ENCODE results near the gene PRRC2B.

DNA sequence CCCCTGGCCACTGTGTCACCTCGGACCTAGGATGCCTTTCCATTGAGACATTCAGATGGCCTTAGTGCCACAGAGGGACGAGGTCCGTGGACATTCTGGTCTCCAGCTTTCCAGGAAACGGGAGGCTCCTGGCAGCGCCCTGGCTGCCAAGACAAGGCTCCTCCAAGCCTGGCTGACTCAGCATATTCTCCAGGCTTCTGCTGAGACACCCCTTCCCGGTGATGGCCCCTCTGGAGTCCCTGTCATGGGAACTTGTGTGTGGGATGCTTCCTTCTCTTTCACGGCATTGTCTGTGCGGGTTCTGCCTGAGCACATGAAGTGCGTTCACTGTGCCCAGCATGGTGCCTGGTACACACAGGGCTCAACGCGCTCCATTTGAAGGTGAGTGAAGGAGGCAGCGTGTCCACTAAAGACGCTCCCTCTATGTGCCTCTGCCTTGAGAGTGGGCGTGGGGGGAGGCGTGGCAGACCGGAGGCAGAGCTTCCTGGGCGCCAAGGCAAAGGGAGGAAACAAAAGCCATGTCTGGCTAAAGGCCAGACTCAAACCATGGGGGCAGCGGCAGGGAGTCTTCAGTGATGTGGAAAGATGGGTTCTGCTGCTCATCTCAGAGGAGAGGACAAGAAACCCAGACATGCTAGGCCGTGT lies 46.4 kb upstream of the PRRC2B start:
- TF ChIP-seq, protein P1, sequence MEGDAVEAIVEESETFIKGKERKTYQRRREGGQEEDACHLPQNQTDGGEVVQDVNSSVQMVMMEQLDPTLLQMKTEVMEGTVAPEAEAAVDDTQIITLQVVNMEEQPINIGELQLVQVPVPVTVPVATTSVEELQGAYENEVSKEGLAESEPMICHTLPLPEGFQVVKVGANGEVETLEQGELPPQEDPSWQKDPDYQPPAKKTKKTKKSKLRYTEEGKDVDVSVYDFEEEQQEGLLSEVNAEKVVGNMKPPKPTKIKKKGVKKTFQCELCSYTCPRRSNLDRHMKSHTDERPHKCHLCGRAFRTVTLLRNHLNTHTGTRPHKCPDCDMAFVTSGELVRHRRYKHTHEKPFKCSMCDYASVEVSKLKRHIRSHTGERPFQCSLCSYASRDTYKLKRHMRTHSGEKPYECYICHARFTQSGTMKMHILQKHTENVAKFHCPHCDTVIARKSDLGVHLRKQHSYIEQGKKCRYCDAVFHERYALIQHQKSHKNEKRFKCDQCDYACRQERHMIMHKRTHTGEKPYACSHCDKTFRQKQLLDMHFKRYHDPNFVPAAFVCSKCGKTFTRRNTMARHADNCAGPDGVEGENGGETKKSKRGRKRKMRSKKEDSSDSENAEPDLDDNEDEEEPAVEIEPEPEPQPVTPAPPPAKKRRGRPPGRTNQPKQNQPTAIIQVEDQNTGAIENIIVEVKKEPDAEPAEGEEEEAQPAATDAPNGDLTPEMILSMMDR (IDR thresholded peaks at IDR 0.05; ENCODE audit: low read depth, low read length): no peak
- no peak for TF ChIP-seq EZH2phosphoT487 (IDR thresholded peaks at IDR 0.05; ENCODE audit: low read depth)
